HG02840 (cell line): ENCODE measurements around the gene FAP.

ENCODE experiments used
- ATAC-seq: cut with Tn5 transposase; IDR thresholded peaks from one replicate; pipeline ENCODE4 v1.9.1; 2021; ENCODE audit warnings: mild to moderate bottlenecking, moderate library complexity, moderate number of reproducible peaks; ENCODE audit not compliant: unreplicated experiment, low FRiP score

The FAP gene

DNA sequence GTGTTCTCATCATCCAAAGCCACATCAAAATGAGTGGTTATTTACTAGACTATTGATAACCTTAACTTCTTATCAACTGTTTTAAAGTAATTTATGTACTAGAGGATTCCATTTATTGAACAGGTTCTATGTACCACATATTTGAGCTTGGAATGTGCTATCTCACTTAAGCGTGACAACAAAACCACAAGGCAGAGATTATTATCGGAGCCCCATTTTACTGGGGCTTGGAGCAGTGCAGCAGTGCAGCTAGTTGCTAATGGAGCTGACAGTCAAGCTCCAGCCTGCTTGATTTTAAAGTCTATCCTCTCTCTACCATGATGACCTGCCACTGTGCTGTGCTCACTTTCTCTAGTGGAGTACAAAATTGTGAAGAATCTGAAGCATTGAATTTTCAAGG, 115.8 kb downstream of the FAP start:
- ATAC-seq = no peak

DNA sequence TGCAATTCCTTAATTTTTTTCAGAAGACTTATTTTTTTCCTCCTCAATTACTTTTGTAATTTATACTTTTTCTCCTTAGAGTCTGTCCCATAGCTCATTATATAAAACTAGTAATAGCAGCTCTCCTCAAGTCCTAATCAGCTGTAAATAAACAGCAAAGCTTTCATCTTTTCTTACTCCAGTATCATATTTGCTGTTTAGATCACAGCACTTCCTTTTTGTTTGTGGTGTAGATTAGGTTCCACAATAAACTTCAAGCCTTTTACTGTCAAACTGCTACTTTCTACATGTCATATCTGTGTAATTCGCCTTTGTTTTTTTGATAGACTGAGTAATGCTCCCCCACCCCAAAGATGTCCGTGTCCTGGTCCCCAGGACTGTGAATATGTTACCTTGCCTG, 116.7 kb downstream of the FAP start:
- ATAC-seq = no peak

DNA sequence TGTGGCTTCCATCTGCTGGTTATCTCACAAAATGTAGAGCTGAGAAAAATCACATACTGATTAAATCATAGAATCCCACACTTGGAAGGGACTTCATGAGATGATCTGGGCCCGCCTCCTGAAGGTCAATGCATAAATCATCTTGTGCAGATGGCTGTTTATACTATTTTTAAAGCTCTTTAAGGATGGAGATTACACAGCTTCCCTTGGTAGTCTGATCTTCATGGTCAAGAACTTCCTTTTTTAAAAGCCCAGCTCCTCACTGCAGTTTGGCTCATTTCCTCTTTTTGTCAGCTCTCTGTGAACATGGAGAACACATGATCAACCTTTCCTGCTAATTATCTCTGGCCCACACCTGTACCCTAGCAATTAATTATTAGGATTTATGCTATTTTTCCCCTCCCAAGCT, 117.1 kb downstream of the FAP start:
- ATAC-seq = peak; percentile 81

DNA sequence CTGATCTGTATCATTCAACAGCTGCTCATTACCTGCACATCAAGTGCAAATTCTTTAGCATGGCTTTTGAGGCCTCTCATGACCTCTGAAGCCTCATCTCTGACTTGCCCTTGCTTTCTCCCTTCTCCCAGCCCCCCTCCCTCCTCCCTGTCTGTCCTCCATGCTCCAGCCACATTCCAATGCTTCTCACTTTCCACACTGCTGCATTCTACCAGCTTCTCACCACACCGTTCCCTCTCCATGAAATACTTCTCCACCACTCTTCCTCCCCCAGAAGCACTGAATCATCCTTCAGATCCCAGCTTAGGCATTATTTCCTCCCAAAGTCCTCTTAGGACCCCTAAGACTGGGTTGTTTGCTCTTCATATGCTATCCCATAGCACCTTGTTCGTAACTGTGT, 118.1 kb downstream of the FAP start:
- ATAC-seq = no peak

DNA sequence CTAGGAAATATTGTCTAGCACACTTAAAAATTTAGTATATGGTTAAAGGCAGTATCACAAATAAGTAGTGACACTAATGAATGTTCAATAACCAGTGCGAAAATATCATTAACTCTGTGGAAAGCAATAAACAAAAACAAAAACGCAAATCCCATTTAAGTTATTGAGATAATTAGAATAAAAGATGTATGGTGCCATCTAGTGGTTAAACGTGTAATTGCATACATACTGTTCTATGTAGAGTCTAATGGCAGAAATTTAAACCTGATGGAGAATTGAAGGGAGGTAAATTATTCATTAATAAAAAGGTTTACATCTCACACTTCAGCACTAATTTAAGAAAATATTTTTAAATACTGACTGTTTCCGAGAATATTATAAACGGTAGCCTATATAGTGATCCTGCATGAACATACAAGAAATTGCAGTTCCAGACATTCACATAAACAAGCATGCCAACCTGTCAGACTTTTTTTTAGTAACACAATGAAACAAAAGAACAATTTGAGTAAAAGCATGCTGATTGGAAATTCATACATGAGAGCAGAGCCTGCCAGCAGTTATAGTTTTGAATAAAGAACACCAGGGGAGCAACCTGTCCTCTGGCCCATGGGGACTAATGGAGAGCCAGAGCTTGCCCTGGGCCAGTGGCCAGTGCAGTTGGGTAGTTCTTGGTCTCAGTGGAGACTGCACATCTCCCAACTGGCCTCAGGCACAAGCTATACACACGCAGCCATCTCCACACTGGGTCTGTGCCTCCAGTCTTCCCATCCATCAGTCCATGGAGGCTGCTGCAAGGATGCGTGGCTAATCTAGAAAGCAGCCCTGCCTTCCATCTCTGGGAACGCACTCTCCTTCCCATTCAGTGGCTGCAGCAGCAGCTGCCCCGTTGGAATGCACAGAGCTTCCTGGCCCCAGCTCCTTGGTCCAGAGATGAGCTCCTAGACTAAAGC, 119.2 kb downstream of the FAP start:
- no peak for ATAC-seq
